Epithelial cell of esophagus (primary cell): ENCODE data around the gene STARD7.

ENCODE experiments used
- DNase-seq: peaks from one replicate; pipeline ENCODE4 v3.0.0; 2010; ENCODE audit warnings: low read depth
- H3K4me3 ChIP-seq: 2 replicates; pipeline ENCODE4 v1.5.1; 2011; ENCODE audit warnings: mild to moderate bottlenecking, low read length, control low read depth
- TF ChIP-seq, protein P1 (sequence below): IDR thresholded peaks from 2 replicates; pipeline ENCODE4 v1.5.1; 2011; ENCODE audit warnings: low read depth, mild to moderate bottlenecking, low read length, control low read depth, inconsistent platforms; ENCODE audit not compliant: insufficient read depth; ENCODE audit errors: missing control alignments

STARD7 gene

GRCh38 chr2:96184989-96185388 is 23.6 kb downstream of the STARD7 start:
- DNase-seq: no peak
- TF ChIP-seq, protein P1, sequence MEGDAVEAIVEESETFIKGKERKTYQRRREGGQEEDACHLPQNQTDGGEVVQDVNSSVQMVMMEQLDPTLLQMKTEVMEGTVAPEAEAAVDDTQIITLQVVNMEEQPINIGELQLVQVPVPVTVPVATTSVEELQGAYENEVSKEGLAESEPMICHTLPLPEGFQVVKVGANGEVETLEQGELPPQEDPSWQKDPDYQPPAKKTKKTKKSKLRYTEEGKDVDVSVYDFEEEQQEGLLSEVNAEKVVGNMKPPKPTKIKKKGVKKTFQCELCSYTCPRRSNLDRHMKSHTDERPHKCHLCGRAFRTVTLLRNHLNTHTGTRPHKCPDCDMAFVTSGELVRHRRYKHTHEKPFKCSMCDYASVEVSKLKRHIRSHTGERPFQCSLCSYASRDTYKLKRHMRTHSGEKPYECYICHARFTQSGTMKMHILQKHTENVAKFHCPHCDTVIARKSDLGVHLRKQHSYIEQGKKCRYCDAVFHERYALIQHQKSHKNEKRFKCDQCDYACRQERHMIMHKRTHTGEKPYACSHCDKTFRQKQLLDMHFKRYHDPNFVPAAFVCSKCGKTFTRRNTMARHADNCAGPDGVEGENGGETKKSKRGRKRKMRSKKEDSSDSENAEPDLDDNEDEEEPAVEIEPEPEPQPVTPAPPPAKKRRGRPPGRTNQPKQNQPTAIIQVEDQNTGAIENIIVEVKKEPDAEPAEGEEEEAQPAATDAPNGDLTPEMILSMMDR: no peak
- no peak overlapping the region for H3K4me3 ChIP-seq

GRCh38 chr2:96184188-96184587 is 24.4 kb downstream of the STARD7 start:
- H3K4me3 ChIP-seq: no peak overlapping the region
- TF ChIP-seq, protein P1: no peak
- DNase-seq: no peak

GRCh38 chr2:96181529-96181928 is 27.1 kb downstream of the STARD7 start:
- no peak overlapping the region for H3K4me3 ChIP-seq
- no peak for DNase-seq
- TF ChIP-seq, protein P1: no peak

DNA sequence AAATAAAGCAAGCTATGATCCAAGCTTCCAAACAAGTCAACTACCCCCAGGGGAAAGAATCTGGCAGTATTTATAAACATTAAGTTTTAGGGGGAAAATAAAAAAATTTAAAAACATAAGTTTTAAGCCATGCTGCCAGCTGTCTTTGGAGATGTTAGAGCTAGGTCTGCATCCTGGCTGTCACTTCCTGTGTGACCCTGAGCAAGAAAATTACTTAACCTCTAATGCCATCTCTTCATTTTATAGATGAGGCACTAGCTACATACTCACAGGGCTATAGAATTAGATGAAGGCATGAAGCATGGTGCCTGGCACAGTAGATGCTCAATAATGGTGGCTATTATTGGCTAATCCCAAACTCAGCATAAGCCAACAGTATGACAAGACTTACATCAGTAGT is 28.1 kb downstream of the STARD7 start:
- TF ChIP-seq, protein P1: no peak
- no peak for DNase-seq
- H3K4me3 ChIP-seq: no peak overlapping the region

- no peak overlapping the region for H3K4me3 ChIP-seq
- no peak for DNase-seq
- TF ChIP-seq, protein P1: no peak
Measured at GRCh38 chr2:96180002-96180401, 28.6 kb downstream of the STARD7 start.

DNA sequence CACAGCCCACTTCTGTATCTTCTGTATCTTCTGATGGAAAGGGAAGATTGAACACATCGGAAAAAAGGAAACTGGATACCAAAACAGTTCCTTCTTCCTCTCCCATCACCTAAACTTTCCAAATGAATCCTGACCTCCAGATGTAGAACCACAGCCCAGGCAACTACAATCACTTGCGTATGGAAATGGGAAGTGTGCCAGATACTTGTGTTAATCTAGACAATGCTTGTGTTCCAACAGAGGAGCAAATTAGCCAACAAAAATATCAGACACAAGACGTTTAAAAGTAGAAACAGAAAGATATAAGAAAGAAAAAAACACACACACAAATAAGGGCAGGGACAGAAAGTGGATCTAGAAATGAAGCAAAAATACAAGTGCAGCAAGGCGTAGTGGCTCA is 32.0 kb downstream of the STARD7 start:
- TF ChIP-seq, protein P1: no peak
- DNase-seq: no peak
- no peak overlapping the region for H3K4me3 ChIP-seq

GRCh38 chr2:96175951-96176350 is 32.7 kb downstream of the STARD7 start:
- TF ChIP-seq, protein P1: no peak
- H3K4me3 ChIP-seq: no peak overlapping the region
- peak; percentile 10 for DNase-seq
